SK-N-SH treated with all-trans-retinoic acid at 6 μM for 48 hours (cell line): ENCODE measurements around the gene MIOS.

ENCODE experiments used
- ATAC-seq: fragments of 200-7000 bp; cut with Tn5 transposase; 3 replicates; pipeline ENCODE4 v1.9.1; 2020; ENCODE audit warnings: mild to moderate bottlenecking, moderate library complexity
- ARNTL ChIP-seq: fragments of 450-650 bp; formaldehyde crosslinking; IDR thresholded peaks from 2 replicates; pipeline ENCODE4 v1.5.0; 2020; ENCODE audit warnings: low read depth, mild to moderate bottlenecking, moderate library complexity, borderline replicate concordance
- BACH2 ChIP-seq: fragments of 250-450 bp; sonication (Bioruptor Pico); IDR thresholded peaks from 2 replicates; pipeline ENCODE4 v1.9.0; 2021; ENCODE audit warnings: mild to moderate bottlenecking, borderline replicate concordance
- CSDC2 ChIP-seq: fragments of 250-450 bp; sonication (Bioruptor Pico); IDR thresholded peaks from 2 replicates; pipeline ENCODE4 v1.5.0; 2020; ENCODE audit warnings: mild to moderate bottlenecking, moderate library complexity
- ESRRG ChIP-seq: fragments of 250-450 bp; sonication (Bioruptor Pico); IDR thresholded peaks from 2 replicates; pipeline ENCODE4 v1.6.1; 2021; ENCODE audit warnings: mild to moderate bottlenecking
- GLIS3 ChIP-seq: fragments of 250-450 bp; sonication (Bioruptor Pico); IDR thresholded peaks from 2 replicates; pipeline ENCODE4 v1.5.0; 2020; ENCODE audit warnings: mild to moderate bottlenecking, moderate library complexity
- ISL1 ChIP-seq: fragments of 250-450 bp; sonication (Bioruptor Pico); IDR thresholded peaks from 2 replicates; pipeline ENCODE4 v2.1.2; 2022; ENCODE audit warnings: mild to moderate bottlenecking, moderate library complexity
- OSR1 ChIP-seq: fragments of 250-450 bp; sonication (Bioruptor Pico); IDR thresholded peaks from 2 replicates; pipeline ENCODE4 v1.8.0; 2022; ENCODE audit warnings: moderate library complexity, mild to moderate bottlenecking, inconsistent platforms
- POU6F1 ChIP-seq: fragments of 250-450 bp; sonication (Bioruptor Pico); IDR thresholded peaks from 2 replicates; pipeline ENCODE4 v1.8.0; 2021; ENCODE audit warnings: low read depth, mild to moderate bottlenecking, moderate library complexity, borderline replicate concordance
- PPARA ChIP-seq: fragments of 250-450 bp; sonication (Bioruptor Pico); IDR thresholded peaks from 2 replicates; pipeline ENCODE4 v1.5.0; 2020; ENCODE audit warnings: mild to moderate bottlenecking, borderline replicate concordance
- RARB ChIP-seq: fragments of 250-450 bp; sonication (Bioruptor Pico); IDR thresholded peaks from 2 replicates; pipeline ENCODE4 v1.8.0; 2021; ENCODE audit warnings: mild to moderate bottlenecking, moderate library complexity
- SNAI2 ChIP-seq: fragments of 250-450 bp; sonication (Bioruptor Pico); IDR thresholded peaks from 2 replicates; pipeline ENCODE4 v1.5.0; 2020; ENCODE audit warnings: mild to moderate bottlenecking, moderate library complexity
- TCF4 ChIP-seq: fragments of 250-450 bp; sonication (Bioruptor Pico); IDR thresholded peaks from 2 replicates; pipeline ENCODE4 v1.8.0; 2021; ENCODE audit warnings: mild to moderate bottlenecking, moderate library complexity, borderline replicate concordance
- TOX ChIP-seq: fragments of 250-450 bp; sonication (Bioruptor Pico); IDR thresholded peaks from 2 replicates; pipeline ENCODE4 v1.8.0; 2021; ENCODE audit warnings: mild to moderate bottlenecking, moderate library complexity, borderline replicate concordance
- ZC3H10 ChIP-seq: fragments of 250-450 bp; sonication (Bioruptor Pico); IDR thresholded peaks from 2 replicates; pipeline ENCODE4 v1.5.1; 2021; ENCODE audit warnings: mild to moderate bottlenecking, moderate library complexity
- ZFP3 ChIP-seq: fragments of 250-450 bp; sonication (Bioruptor Pico); IDR thresholded peaks from 2 replicates; pipeline ENCODE4 v1.5.0; 2020; ENCODE audit warnings: mild to moderate bottlenecking, moderate library complexity
- ZNF565 ChIP-seq: fragments of 450-650 bp; formaldehyde crosslinking; conservative IDR thresholded peaks from 2 replicates; pipeline ENCODE4 v1.5.0; 2020; ENCODE audit warnings: low read depth, mild to moderate bottlenecking, moderate library complexity
- ZNF8 ChIP-seq: fragments of 450-650 bp; formaldehyde crosslinking; IDR thresholded peaks from 2 replicates; pipeline ENCODE4 v1.5.0; 2020; ENCODE audit warnings: mild to moderate bottlenecking, moderate library complexity
- TF ChIP-seq, protein P1 (sequence below): fragments of 250-450 bp; sonication (Bioruptor Pico); IDR thresholded peaks from 2 replicates; pipeline ENCODE4 v1.5.1; 2021; ENCODE audit warnings: mild to moderate bottlenecking, moderate library complexity
- TF ChIP-seq, protein P2 (sequence below): fragments of 250-450 bp; sonication (Bioruptor Pico); IDR thresholded peaks from 2 replicates; pipeline ENCODE4 v1.8.0; 2020; ENCODE audit warnings: mild to moderate bottlenecking, moderate library complexity, borderline replicate concordance
- TF ChIP-seq, protein P3 (sequence below): fragments of 250-450 bp; sonication (Bioruptor Pico); IDR thresholded peaks from 2 replicates; pipeline ENCODE4 v1.5.1; 2020; ENCODE audit warnings: low read depth, mild to moderate bottlenecking, moderate library complexity
- TF ChIP-seq, protein P4 (sequence below): fragments of 250-450 bp; sonication (Bioruptor Pico); IDR thresholded peaks from 2 replicates; pipeline ENCODE4 v1.5.0; 2020; ENCODE audit warnings: mild to moderate bottlenecking, moderate library complexity

Gene MIOS

DNA sequence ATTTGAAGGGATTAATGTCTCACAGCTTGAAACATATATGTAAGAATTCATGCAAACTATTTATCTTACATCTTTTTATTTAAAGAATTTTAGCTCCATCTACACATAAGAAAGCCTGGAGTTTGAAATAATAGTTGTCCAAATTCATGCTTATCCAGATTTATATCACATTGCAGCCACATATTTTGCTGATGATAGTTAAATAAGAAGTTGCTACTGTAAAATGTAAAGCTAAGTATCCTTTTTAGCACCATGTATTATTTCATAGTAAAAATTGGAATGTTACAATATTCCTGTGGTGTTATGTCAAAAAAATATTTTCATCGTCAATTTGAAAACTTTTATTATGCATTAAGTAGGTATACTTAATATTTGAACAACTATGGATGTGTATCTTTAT, 46.5 kb downstream of the MIOS start:
- no peak for ATAC-seq
- TF ChIP-seq RARB (CRISPR knock-in tag): no peak
- no peak for TF ChIP-seq OSR1 (CRISPR knock-in tag)
- TF ChIP-seq, protein P1, sequence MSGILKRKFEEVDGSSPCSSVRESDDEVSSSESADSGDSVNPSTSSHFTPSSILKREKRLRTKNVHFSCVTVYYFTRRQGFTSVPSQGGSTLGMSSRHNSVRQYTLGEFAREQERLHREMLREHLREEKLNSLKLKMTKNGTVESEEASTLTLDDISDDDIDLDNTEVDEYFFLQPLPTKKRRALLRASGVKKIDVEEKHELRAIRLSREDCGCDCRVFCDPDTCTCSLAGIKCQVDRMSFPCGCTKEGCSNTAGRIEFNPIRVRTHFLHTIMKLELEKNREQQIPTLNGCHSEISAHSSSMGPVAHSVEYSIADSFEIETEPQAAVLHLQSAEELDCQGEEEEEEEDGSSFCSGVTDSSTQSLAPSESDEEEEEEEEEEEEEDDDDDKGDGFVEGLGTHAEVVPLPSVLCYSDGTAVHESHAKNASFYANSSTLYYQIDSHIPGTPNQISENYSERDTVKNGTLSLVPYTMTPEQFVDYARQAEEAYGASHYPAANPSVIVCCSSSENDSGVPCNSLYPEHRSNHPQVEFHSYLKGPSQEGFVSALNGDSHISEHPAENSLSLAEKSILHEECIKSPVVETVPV (CRISPR knock-in tag): no peak
- TF ChIP-seq, protein P2, sequence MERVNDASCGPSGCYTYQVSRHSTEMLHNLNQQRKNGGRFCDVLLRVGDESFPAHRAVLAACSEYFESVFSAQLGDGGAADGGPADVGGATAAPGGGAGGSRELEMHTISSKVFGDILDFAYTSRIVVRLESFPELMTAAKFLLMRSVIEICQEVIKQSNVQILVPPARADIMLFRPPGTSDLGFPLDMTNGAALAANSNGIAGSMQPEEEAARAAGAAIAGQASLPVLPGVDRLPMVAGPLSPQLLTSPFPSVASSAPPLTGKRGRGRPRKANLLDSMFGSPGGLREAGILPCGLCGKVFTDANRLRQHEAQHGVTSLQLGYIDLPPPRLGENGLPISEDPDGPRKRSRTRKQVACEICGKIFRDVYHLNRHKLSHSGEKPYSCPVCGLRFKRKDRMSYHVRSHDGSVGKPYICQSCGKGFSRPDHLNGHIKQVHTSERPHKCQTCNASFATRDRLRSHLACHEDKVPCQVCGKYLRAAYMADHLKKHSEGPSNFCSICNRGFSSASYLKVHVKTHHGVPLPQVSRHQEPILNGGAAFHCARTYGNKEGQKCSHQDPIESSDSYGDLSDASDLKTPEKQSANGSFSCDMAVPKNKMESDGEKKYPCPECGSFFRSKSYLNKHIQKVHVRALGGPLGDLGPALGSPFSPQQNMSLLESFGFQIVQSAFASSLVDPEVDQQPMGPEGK: no peak
- TF ChIP-seq ZC3H10 (CRISPR knock-in tag): no peak
- TF ChIP-seq, protein P3, sequence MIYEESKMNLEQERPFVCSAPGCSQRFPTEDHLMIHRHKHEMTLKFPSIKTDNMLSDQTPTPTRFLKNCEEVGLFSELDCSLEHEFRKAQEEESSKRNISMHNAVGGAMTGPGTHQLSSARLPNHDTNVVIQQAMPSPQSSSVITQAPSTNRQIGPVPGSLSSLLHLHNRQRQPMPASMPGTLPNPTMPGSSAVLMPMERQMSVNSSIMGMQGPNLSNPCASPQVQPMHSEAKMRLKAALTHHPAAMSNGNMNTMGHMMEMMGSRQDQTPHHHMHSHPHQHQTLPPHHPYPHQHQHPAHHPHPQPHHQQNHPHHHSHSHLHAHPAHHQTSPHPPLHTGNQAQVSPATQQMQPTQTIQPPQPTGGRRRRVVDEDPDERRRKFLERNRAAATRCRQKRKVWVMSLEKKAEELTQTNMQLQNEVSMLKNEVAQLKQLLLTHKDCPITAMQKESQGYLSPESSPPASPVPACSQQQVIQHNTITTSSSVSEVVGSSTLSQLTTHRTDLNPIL (CRISPR knock-in tag): no peak
- no peak for TF ChIP-seq GLIS3 (CRISPR knock-in tag)
- no peak for TF ChIP-seq TCF4 (CRISPR knock-in tag)
- TF ChIP-seq ZNF565 (CRISPR knock-in tag): no peak
- no peak for TF ChIP-seq POU6F1 (CRISPR knock-in tag)
- TF ChIP-seq ESRRG (CRISPR knock-in tag): no peak
- TF ChIP-seq ARNTL (CRISPR knock-in tag): no peak
- no peak for TF ChIP-seq BACH2 (CRISPR knock-in tag)
- TF ChIP-seq SNAI2 (CRISPR knock-in tag): no peak
- no peak for TF ChIP-seq ZFP3 (CRISPR knock-in tag)
- no peak for TF ChIP-seq ISL1
- no peak for TF ChIP-seq TOX (CRISPR knock-in tag)

- TF ChIP-seq POU6F1 (CRISPR knock-in tag): no peak
- TF ChIP-seq PPARA: no peak
- no peak for TF ChIP-seq SNAI2 (CRISPR knock-in tag)
- TF ChIP-seq BACH2 (CRISPR knock-in tag): no peak
- TF ChIP-seq ISL1: no peak
- TF ChIP-seq ESRRG (CRISPR knock-in tag): no peak
- no peak for TF ChIP-seq TCF4 (CRISPR knock-in tag)
- no peak for TF ChIP-seq OSR1 (CRISPR knock-in tag)
- TF ChIP-seq ZNF8 (CRISPR knock-in tag): no peak
- no peak for TF ChIP-seq TOX (CRISPR knock-in tag)
- no peak for ATAC-seq
Measured at GRCh38 chr7:7614018-7614741, 47.5 kb downstream of the MIOS start.

DNA sequence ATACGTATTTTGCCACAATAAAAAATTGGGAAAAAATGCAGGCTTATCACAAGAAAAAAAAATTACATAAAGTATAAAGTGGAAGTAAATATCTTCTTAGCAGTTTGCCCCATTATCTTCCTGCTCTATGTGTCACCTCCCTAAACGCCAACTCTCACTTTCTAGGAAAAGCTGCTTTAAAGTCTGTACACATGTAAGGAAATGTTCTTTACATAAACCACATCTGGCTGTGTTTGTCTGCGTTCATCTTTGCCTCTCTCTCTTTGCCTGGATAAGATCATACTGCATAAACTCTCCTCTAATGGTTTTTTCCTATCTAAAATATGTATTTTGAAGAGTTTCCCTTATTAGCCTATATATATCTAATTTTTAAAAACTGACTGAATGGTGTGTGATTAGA, 50.9 kb downstream of the MIOS start:
- no peak for ATAC-seq
- TF ChIP-seq, protein P1 (CRISPR knock-in tag): no peak
- TF ChIP-seq, protein P4, sequence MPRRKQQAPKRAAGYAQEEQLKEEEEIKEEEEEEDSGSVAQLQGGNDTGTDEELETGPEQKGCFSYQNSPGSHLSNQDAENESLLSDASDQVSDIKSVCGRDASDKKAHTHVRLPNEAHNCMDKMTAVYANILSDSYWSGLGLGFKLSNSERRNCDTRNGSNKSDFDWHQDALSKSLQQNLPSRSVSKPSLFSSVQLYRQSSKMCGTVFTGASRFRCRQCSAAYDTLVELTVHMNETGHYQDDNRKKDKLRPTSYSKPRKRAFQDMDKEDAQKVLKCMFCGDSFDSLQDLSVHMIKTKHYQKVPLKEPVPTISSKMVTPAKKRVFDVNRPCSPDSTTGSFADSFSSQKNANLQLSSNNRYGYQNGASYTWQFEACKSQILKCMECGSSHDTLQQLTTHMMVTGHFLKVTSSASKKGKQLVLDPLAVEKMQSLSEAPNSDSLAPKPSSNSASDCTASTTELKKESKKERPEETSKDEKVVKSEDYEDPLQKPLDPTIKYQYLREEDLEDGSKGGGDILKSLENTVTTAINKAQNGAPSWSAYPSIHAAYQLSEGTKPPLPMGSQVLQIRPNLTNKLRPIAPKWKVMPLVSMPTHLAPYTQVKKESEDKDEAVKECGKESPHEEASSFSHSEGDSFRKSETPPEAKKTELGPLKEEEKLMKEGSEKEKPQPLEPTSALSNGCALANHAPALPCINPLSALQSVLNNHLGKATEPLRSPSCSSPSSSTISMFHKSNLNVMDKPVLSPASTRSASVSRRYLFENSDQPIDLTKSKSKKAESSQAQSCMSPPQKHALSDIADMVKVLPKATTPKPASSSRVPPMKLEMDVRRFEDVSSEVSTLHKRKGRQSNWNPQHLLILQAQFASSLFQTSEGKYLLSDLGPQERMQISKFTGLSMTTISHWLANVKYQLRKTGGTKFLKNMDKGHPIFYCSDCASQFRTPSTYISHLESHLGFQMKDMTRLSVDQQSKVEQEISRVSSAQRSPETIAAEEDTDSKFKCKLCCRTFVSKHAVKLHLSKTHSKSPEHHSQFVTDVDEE (CRISPR knock-in tag): no peak
- TF ChIP-seq ZNF565 (CRISPR knock-in tag) (no peak), ZFP3 (CRISPR knock-in tag) (no peak), BACH2 (CRISPR knock-in tag) (no peak), TOX (CRISPR knock-in tag) (no peak), SNAI2 (CRISPR knock-in tag) (no peak), CSDC2 (no peak)
- TF ChIP-seq, protein P2: no peak
